Mesodermal cell (in vitro differentiated cells): ENCODE results near the gene PKD1.
"Not testable (repeated sequence)": the region's sequence is repeated elsewhere in the genome, so short reads cannot be mapped to it uniquely, and the experiment has no call there.

ENCODE experiments used
- H3K27ac ChIP-seq: 2 replicates; pipeline ENCODE4 v1.7.0; 2013; ENCODE audit warnings: mild to moderate bottlenecking, low read depth, low read length, moderate library complexity; ENCODE audit not compliant: severe bottlenecking
- H3K36me3 ChIP-seq: 2 replicates; pipeline ENCODE4 v1.7.1; 2013; ENCODE audit warnings: mild to moderate bottlenecking, low read length, moderate library complexity; ENCODE audit not compliant: control insufficient read depth, insufficient read depth
- H3K4me1 ChIP-seq: one replicate; pipeline ENCODE4 v1.7.1; 2013; ENCODE audit warnings: mild to moderate bottlenecking, low read length; ENCODE audit not compliant: insufficient read depth, control insufficient read depth, poor library complexity, severe bottlenecking
- H3K4me3 ChIP-seq: 2 replicates; pipeline ENCODE4 v1.7.0; 2013; ENCODE audit warnings: low read length, control low read depth, mild to moderate bottlenecking; ENCODE audit not compliant: insufficient read depth, poor library complexity, severe bottlenecking; ENCODE audit errors: extremely low read depth
- H3K9me3 ChIP-seq: 2 replicates; pipeline ENCODE4 v1.7.1; 2013; ENCODE audit warnings: mild to moderate bottlenecking, low read length, moderate library complexity; ENCODE audit not compliant: control insufficient read depth
- WGBS, 2 experiments: methylation state at CpG; one replicate each; pipeline ENCODE4 v1.1.5; 2013; ENCODE audit warnings: missing lambda C conversion rate in 2 of 2; ENCODE audit not compliant: insufficient coverage in 2 of 2; 5-methylcytosine and 5-hydroxymethylcytosine counted together

Gene PKD1

GRCh38 chr16:2111412-2112335 is 24.0 kb downstream of the PKD1 start:
- not testable (repeated sequence) for H3K4me3 ChIP-seq, H3K27ac ChIP-seq, H3K36me3 ChIP-seq, H3K9me3 ChIP-seq, H3K4me1 ChIP-seq
- 96 to 99% methylated on average over 31 to 49 of the region's 65 CpGs for WGBS, 2 experiments

DNA sequence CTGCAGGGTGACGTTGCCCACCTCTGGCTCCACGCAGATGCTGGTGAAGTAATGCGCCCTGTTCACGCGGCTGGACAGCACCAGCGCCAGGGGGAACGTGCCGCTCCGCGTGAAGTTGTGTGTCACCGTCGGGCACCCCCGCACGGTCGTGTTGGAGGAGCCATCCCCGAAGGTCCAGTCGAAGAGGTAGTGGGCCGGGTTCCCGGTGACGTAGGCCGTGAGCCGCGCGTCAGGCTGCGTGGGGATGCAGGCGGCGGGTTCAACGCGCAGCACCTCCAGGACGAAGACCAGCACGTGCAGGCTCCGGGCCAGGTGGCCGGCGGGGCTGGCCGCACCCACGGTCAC is 24.7 kb downstream of the PKD1 start:
- H3K36me3 ChIP-seq, H3K4me3 ChIP-seq, H3K4me1 ChIP-seq, H3K27ac ChIP-seq, H3K9me3 ChIP-seq: not testable (repeated sequence)
- WGBS, 2 experiments = 97 to 99% methylated on average over 20 to 36 of the region's 36 CpGs

DNA sequence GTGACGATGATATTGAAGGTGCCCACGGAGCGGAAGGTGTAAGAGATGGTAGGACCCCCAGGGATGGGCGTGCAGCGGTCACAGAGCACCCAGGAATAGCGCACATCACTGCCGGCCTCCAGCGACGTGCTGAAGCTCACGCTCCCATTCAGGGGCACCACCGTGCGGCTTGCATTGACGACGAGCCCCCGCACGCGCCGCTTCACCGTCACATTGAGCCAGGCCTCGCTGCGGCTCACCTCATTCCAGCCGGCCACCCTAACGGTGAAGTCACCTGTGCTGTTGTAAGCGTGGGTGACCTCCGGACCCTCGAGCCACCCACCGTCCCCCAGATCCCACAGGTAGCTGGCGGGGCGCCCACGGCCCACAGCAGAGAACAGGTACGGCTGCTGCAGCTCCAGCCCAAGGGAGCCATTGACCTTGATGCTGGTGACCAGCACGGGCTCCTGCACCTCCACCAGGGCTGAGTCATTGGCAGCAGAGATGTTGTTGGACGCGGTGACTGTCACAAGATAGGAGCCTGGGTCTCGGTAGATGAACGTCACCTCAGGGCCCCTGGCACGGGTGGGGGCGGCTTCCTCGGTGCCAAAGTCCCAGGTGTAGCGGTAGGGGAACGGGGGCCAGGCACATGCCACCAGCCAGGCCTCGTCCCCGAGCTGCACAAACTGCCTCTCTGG is 25.2 kb downstream of the PKD1 start:
- H3K9me3 ChIP-seq, H3K36me3 ChIP-seq, H3K4me3 ChIP-seq, H3K4me1 ChIP-seq, H3K27ac ChIP-seq: not testable (repeated sequence)
- WGBS, 2 experiments = 96 to 98% methylated on average over 29 to 34 of the region's 43 CpGs

- H3K9me3 ChIP-seq, H3K4me1 ChIP-seq, H3K36me3 ChIP-seq, H3K4me3 ChIP-seq, H3K27ac ChIP-seq: not testable (repeated sequence)
- 93 to 97% methylated on average over 9 to 14 of the region's 23 CpGs for WGBS, 2 experiments
Measured at GRCh38 chr16:2109872-2110271, 25.8 kb downstream of the PKD1 start.

GRCh38 chr16:2109271-2109580 is 26.5 kb downstream of the PKD1 start:
- H3K4me3 ChIP-seq, H3K9me3 ChIP-seq, H3K27ac ChIP-seq, H3K4me1 ChIP-seq, H3K36me3 ChIP-seq: not testable (repeated sequence)
- 96 to 98% methylated on average over 23 to 25 of the region's 25 CpGs for WGBS, 2 experiments

DNA sequence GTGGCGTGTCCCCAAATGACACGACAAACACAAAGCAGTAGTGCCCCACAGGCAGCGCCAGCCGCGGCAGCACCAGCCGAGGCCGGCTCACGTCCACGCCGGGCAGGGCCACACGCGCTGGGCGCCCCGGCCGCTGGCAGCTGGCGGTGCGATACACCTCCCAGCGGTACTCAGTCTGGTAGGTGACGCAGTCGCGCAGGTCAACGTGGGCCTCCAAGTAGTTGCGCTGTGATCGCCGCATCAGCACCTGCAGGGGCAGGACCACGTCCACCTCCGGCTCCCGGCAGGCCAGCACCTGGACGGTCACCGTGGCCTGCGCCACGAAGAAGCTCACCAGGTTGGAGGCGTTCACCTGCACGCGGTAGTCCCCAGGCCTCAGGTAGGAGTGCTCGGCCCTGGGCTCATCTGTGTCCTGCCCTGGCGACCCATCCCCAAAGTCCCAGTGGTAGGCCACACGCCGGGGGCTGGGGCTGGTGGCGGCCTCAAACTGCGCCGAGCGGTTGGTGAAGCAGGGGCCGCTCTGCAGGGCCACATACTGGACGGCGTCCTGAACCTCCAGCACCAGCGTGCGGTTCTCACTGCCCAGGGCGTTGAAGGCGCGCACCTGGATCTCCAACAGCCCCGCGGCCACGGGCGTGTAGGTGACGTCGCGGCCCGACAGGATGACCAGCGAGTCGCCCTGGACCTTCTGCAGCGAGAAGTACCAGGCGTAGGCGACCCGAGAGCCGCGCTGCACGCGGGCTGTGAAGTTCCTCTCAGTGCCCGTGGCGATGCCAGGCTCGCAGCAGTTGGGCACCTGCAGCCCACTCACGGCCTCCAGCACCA is 27.0 kb downstream of the PKD1 start:
- H3K4me1 ChIP-seq, H3K4me3 ChIP-seq, H3K27ac ChIP-seq, H3K9me3 ChIP-seq, H3K36me3 ChIP-seq: not testable (repeated sequence)
- 98% methylated on average over 57 to 73 of the region's 73 CpGs for WGBS, 2 experiments

- H3K9me3 ChIP-seq, H3K27ac ChIP-seq, H3K4me1 ChIP-seq, H3K4me3 ChIP-seq: not testable (repeated sequence)
- H3K36me3 ChIP-seq = peaks cover 10% of the 10 kb centered on the region
- 97 to 99% methylated on average over 13 to 14 of the region's 23 CpGs for WGBS, 2 experiments
Measured at GRCh38 chr16:2107791-2108125, 27.9 kb downstream of the PKD1 start.

GRCh38 chr16:2107121-2107790 is 28.4 kb downstream of the PKD1 start:
- peaks cover 15% of the 10 kb centered on the region for H3K36me3 ChIP-seq
- H3K4me3 ChIP-seq, H3K9me3 ChIP-seq, H3K4me1 ChIP-seq, H3K27ac ChIP-seq: not testable (repeated sequence)
- 94 to 98% methylated on average over 10 to 11 of the region's 17 CpGs for WGBS, 2 experiments

DNA sequence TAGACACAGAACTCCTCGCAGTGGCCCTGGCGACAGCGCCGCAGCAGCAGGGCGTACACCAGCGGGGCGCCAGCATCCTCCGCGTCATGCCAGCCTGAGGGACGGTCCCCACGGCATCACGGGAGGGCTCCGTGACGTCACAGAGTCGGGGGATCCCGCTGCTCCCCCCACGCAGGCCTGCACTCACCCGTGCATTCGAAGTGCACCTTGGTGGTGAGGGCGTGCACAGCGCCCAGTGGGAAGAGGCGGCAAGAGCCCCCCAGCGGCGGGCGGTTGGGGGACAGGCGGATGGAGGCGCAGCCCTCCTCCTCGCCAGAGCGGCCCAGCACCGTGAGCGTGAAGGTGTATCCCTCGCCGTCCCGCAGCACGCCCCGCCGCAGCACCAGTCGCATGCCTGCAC is 29.5 kb downstream of the PKD1 start:
- peaks cover 15% of the 10 kb centered on the region for H3K36me3 ChIP-seq
- 96 to 98% methylated on average over 12 to 35 of the region's 38 CpGs for WGBS, 2 experiments
- not testable (repeated sequence) for H3K27ac ChIP-seq, H3K4me1 ChIP-seq, H3K4me3 ChIP-seq, H3K9me3 ChIP-seq

GRCh38 chr16:2105769-2106168 is 29.9 kb downstream of the PKD1 start:
- not testable (repeated sequence) for H3K9me3 ChIP-seq, H3K27ac ChIP-seq, H3K4me1 ChIP-seq, H3K4me3 ChIP-seq
- WGBS, 2 experiments = 93 to 95% methylated on average over 9 to 12 of the region's 22 CpGs
- H3K36me3 ChIP-seq = peaks cover 15% of the 10 kb centered on the region
